MM.1S (cell line): Measurements from ENCODE around the gene CTCFL.

ENCODE experiments used
- DNase-seq: peaks from one replicate; pipeline ENCODE4 v3.0.0-alpha.2; 2015
- H2AFZ ChIP-seq: fragments of 300-600 bp; sonication (generic); 2 replicates; pipeline ENCODE4 v1.6.0; 2016; ENCODE audit warnings: antibody characterized with exemption, low read length
- H3F3A ChIP-seq: fragments of 300-600 bp; sonication (generic); 2 replicates; pipeline ENCODE4 v1.6.1; 2016; ENCODE audit warnings: mild to moderate bottlenecking, antibody characterized with exemption, low read length, moderate library complexity, mixed read lengths; ENCODE audit not compliant: insufficient read depth
- H3K27ac ChIP-seq: fragments of 300-600 bp; sonication (generic); 2 replicates; pipeline ENCODE4 v1.5.1; 2016; ENCODE audit warnings: mild to moderate bottlenecking, low read length
- H3K27me3 ChIP-seq: fragments of 300-600 bp; sonication (generic); replicated peaks from 2 replicates; pipeline ENCODE4 v1.6.0; 2016; ENCODE audit warnings: low read length; ENCODE audit not compliant: insufficient read depth
- H3K36me3 ChIP-seq: fragments of 300-600 bp; sonication (generic); replicated peaks from 2 replicates; pipeline ENCODE4 v1.6.1; 2016; ENCODE audit warnings: mild to moderate bottlenecking, low read length, mixed read lengths; ENCODE audit not compliant: insufficient read depth
- H3K4me1 ChIP-seq: fragments of 300-600 bp; sonication (generic); 2 replicates; pipeline ENCODE4 v1.6.1; 2016; ENCODE audit warnings: low read length, mixed read lengths
- H3K4me2 ChIP-seq: fragments of 300-600 bp; sonication (generic); 2 replicates; pipeline ENCODE4 v1.6.0; 2016; ENCODE audit warnings: low read depth, low read length
- H3K4me3 ChIP-seq: fragments of 300-600 bp; sonication (generic); 2 replicates; pipeline ENCODE4 v1.5.1; 2016; ENCODE audit warnings: low read length, mixed read lengths
- H3K79me2 ChIP-seq: fragments of 300-600 bp; sonication (generic); 2 replicates; pipeline ENCODE4 v1.6.1; 2016; ENCODE audit warnings: mixed run types, low read length, mixed read lengths
- H3K9ac ChIP-seq: fragments of 300-600 bp; sonication (generic); 2 replicates; pipeline ENCODE4 v1.6.1; 2016; ENCODE audit warnings: low read length, mixed read lengths
- H3K9me2 ChIP-seq: fragments of 300-600 bp; sonication (generic); replicated peaks from 2 replicates; pipeline ENCODE4 v1.6.1; 2016; ENCODE audit warnings: mild to moderate bottlenecking, low read length, mixed read lengths; ENCODE audit not compliant: insufficient read depth
- H3K9me3 ChIP-seq: fragments of 300-600 bp; sonication (generic); replicated peaks from 2 replicates; pipeline ENCODE4 v1.6.1; 2016; ENCODE audit warnings: mild to moderate bottlenecking, low read length, mixed read lengths; ENCODE audit not compliant: insufficient read depth
- H4K20me1 ChIP-seq: fragments of 300-600 bp; sonication (generic); 2 replicates; pipeline ENCODE4 v1.6.1; 2016; ENCODE audit warnings: mild to moderate bottlenecking, low read length, moderate library complexity, mixed read lengths; ENCODE audit not compliant: insufficient read depth
- EZH2 ChIP-seq: fragments of 300-600 bp; sonication (generic); optimal IDR thresholded peaks from 2 replicates; pipeline ENCODE3; 2017; ENCODE audit warnings: low read depth, mild to moderate bottlenecking, antibody characterized with exemption, low read length, mixed read lengths
- EZH2phosphoT487 ChIP-seq: fragments of 300-600 bp; sonication (generic); IDR thresholded peaks from 2 replicates; pipeline ENCODE4 v1.6.1; 2018; ENCODE audit warnings: antibody characterized with exemption, low read length
- TF ChIP-seq, protein P1 (sequence below): fragments of 300-600 bp; sonication (generic); IDR thresholded peaks from 2 replicates; pipeline ENCODE4 v1.5.1; 2016; ENCODE audit warnings: antibody characterized with exemption, low read length, mixed read lengths

CTCFL gene

DNA sequence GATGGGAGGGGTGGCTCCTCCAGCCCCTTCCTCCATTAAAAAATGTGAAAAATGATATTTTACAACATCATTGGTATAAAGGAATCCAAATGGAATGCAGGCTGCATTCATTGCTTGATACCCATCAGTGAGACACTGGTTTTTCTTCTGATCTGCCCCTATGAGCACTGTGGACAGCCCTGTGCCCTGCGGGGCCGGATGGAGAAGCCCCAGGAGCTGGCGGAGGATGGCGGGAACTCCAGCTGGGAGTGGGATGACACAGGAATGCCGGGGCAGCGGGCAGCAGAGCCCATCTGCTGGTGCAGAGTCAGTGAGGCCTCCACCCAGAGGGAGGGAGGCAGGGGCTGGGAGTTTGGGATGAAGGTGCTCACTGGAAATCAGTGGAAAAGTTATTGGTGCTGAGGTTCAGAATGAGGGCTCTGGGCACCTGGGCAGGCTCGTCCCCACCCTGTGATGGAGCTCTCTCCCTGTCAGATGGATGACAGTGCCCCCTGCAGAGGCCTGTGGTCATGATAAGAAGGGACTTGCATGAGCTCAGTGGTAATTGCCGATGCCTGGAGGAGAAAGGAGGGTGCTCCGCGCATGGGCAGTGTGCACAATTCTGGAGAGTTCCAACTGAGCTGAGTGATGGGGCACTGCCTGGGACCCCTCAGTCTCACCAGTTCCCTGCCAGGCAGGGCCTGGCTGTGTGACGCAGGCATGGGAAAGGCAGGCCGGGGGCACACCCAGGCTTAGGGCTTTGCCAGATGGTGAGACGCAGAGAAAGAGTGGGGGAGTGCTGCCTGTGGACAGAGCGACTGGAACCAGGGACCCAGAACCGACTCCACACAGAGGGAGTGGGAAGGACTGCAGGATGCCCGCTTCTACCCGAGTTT, 23.2 kb downstream of the CTCFL start:
- Histone ChIP-seq H3K9me3 (no peaks in the 10 kb centered on the region), H4K20me1 (no peaks in the 10 kb centered on the region), H3F3A (peaks cover 17% of the 10 kb centered on the region), H3K9me2 (no peaks in the 10 kb centered on the region), H2AFZ (no peak overlapping the region), H3K4me3 (no peak overlapping the region), H3K4me2 (no peak overlapping the region), H3K4me1 (peaks cover 26% of the 10 kb centered on the region), H3K27ac (no peak overlapping the region), H3K27me3 (no peaks in the 10 kb centered on the region), H3K9ac (no peak overlapping the region), H3K79me2 (no peaks in the 10 kb centered on the region), H3K36me3 (no peaks in the 10 kb centered on the region)
- no peak for DNase-seq
- TF ChIP-seq, protein P1, sequence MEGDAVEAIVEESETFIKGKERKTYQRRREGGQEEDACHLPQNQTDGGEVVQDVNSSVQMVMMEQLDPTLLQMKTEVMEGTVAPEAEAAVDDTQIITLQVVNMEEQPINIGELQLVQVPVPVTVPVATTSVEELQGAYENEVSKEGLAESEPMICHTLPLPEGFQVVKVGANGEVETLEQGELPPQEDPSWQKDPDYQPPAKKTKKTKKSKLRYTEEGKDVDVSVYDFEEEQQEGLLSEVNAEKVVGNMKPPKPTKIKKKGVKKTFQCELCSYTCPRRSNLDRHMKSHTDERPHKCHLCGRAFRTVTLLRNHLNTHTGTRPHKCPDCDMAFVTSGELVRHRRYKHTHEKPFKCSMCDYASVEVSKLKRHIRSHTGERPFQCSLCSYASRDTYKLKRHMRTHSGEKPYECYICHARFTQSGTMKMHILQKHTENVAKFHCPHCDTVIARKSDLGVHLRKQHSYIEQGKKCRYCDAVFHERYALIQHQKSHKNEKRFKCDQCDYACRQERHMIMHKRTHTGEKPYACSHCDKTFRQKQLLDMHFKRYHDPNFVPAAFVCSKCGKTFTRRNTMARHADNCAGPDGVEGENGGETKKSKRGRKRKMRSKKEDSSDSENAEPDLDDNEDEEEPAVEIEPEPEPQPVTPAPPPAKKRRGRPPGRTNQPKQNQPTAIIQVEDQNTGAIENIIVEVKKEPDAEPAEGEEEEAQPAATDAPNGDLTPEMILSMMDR: no peak
- no peak for TF ChIP-seq EZH2phosphoT487
- TF ChIP-seq EZH2: no peak

DNA sequence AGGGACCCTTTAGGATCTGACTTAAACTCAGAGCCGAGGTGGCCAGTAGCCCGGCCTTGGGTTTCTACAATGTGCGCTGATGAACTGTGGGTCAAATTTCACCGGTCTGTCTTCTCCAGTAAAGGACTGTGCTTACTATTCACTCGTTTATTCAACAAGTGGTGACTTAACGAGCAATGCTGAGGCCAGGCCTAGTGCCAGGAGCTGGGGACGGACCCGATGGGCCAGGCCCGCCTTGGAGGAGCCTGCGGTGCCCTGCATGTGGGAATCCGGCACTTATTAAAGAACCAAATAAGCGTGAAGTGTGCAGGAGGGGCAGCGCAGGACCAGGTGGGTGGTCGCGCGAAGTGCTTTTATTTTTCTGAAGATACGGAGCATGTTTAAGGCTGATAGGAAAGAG, 24.0 kb downstream of the CTCFL start:
- Histone ChIP-seq H3K4me3 (no peak overlapping the region), H3F3A (peaks cover 17% of the 10 kb centered on the region), H3K79me2 (no peaks in the 10 kb centered on the region), H3K9ac (no peak overlapping the region), H2AFZ (no peak overlapping the region), H3K9me2 (no peaks in the 10 kb centered on the region), H3K27me3 (no peaks in the 10 kb centered on the region), H4K20me1 (no peaks in the 10 kb centered on the region), H3K4me2 (peak overlapping the region; percentile 38), H3K27ac (peak overlapping the region; percentile 56; the same call in 1 of the 2 replicates), H3K36me3 (no peaks in the 10 kb centered on the region), H3K9me3 (no peaks in the 10 kb centered on the region), H3K4me1 (peaks cover 26% of the 10 kb centered on the region)
- no peak for DNase-seq
- no peak for TF ChIP-seq EZH2
- no peak for TF ChIP-seq EZH2phosphoT487
- TF ChIP-seq, protein P1: no peak

DNA sequence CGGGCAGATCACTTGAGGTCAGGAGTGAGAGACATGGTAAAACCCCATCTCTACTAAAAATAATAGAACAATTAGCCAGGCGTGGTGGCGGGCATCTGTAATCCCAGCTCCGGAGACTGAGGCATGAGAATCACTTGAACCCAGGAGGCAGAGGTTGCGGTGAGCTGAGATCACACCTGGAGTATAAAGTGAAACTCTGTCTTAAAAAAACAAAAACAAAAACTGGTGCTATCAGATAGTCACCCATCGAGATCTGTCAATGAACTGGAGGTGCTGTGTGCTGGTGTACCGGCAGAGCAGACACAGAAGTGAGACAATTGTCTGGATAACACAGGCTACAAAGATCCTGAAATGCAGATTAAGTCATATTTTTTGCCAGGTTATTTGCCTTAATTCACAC, 24.7 kb downstream of the CTCFL start:
- Histone ChIP-seq H3K9ac (peak overlapping the region; percentile 19; the same call in 1 of the 2 replicates), H3K9me2 (no peaks in the 10 kb centered on the region), H3K4me2 (peak overlapping the region; percentile 38)

More for the DNA sequence above, 24.7 kb downstream of the CTCFL start:
- no peak overlapping the region for H2AFZ ChIP-seq
- H3K79me2 ChIP-seq: no peaks in the 10 kb centered on the region
- H3K9me3 ChIP-seq: no peaks in the 10 kb centered on the region
- no peaks in the 10 kb centered on the region for H3K27me3 ChIP-seq
- H3F3A ChIP-seq: peaks cover 17% of the 10 kb centered on the region
- peak; percentile 87 for DNase-seq
- peaks cover 26% of the 10 kb centered on the region for H3K4me1 ChIP-seq
- TF ChIP-seq EZH2: no peak
- TF ChIP-seq EZH2phosphoT487: no peak
- TF ChIP-seq, protein P1: no peak
- peak overlapping the region; percentile 56; the same call in 1 of the 2 replicates for H3K27ac ChIP-seq
- no peak overlapping the region for H3K4me3 ChIP-seq
- no peaks in the 10 kb centered on the region for H3K36me3 ChIP-seq
- H4K20me1 ChIP-seq: no peaks in the 10 kb centered on the region
